ENCODE data around the gene UFD1.

DNA sequence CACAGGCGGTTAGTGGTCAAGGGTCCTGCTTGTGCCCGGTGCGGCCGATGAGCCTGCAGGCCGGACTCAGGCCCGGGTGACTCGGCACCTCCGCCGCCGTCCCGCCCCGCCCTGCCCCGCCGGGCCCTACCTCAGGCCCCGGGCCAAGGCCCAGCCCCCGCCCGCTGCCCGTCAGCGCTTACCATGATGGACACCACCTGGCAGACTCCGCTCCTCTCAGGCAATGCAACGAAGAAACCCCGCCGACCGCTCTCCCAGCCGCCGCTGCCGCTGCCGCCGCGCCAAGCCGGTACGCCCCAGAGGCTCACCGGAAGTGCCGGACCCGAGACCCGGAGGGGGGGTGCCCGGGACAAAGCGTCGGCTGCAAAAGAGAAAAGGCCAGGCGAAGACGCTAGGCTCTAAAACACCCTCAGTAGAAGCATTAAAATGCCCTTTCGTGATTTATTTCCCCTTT is at the start of gene UFD1:
- TF ChIP-seq EP300 (IDR thresholded peaks at IDR 0.05; ENCODE audit: low read depth) (no peak), CTCF (IDR thresholded peaks at IDR 0.05) (no peak)
